HG03442 (cell line): ENCODE data around the gene ADCY5.

Experiments
- ATAC-seq: cut with Tn5 transposase; IDR thresholded peaks from one replicate; pipeline ENCODE4 v1.9.1; 2021; ENCODE audit warnings: mild to moderate bottlenecking, moderate library complexity; ENCODE audit not compliant: unreplicated experiment

ADCY5 gene

GRCh38 chr3:123312331-123313265 lies 136.3 kb downstream of the ADCY5 start:
- no peak for ATAC-seq

DNA sequence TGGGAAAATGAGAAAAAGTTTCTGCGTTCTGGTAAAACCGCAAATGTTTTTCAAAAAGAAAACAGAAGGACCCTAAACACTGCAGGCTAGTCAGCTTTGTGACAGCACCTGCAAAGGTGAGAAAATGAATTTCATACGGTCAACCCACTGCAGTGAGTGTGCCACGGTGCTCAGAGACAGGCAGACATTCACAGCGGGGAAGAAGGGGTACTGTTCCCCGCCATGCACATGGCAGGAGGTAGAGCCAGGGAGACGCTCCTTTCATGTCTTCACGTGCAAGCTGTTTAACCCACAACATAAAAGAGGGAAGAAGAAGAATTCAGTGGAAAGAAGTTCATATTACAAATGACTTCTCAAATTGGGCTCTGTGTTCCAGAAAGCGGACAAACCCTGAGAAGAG lies 137.7 kb downstream of the ADCY5 start:
- no peak for ATAC-seq

DNA sequence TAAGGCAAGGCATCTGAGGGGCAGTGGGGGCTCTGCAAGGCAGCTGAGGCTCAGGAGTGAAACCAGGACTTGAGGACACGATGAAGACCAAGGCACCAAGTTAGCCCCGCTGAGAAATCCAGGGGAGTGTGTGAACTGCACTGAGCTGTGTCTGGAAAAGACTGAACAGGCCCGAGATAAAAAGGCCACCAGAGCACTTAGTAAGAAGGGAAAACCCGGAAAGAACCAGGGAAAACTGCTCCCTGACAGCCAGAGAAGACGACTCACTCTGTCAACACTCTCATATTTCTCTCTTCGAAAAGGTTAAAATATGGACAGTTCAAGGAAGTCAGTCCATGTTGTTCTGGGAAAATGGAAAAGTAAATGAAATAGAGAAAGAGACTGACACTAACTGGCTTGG lies 138.1 kb downstream of the ADCY5 start:
- ATAC-seq = no peak

GRCh38 chr3:123310186-123310585 lies 138.7 kb downstream of the ADCY5 start:
- no peak for ATAC-seq

GRCh38 chr3:123307064-123307463 lies 141.8 kb downstream of the ADCY5 start:
- ATAC-seq = no peak

GRCh38 chr3:123305192-123305591 lies 143.7 kb downstream of the ADCY5 start:
- no peak for ATAC-seq

DNA sequence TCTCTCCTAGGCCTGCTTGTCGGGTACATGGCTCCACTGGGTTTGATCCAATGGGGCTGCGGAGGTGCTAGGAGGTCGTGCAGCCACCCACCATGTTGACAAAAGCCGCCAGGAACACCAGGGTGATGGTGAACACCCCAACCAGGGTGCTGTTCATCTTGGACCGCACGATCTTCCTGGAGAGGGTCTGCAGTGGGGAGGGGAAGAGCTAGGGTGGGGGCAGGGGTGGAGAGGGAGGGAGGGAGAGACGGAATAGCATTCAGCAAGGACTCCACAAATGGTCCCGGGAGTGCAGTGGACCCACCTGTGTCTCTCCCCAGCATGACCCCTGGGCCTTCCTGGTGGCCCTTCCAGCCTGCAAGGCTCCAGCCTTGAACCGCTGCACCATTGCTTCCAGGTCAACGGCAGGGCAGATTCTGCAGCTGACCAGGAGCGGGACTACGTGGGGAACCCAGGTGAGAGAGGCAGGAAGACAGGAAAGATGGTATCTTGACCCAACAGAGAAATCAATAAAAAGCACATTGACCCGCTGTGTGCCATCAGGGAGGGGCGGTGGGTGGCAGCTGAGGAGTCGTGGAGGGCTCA lies 144.8 kb downstream of the ADCY5 start:
- no peak for ATAC-seq

GRCh38 chr3:123302961-123303360 lies 145.9 kb downstream of the ADCY5 start:
- ATAC-seq = no peak

DNA sequence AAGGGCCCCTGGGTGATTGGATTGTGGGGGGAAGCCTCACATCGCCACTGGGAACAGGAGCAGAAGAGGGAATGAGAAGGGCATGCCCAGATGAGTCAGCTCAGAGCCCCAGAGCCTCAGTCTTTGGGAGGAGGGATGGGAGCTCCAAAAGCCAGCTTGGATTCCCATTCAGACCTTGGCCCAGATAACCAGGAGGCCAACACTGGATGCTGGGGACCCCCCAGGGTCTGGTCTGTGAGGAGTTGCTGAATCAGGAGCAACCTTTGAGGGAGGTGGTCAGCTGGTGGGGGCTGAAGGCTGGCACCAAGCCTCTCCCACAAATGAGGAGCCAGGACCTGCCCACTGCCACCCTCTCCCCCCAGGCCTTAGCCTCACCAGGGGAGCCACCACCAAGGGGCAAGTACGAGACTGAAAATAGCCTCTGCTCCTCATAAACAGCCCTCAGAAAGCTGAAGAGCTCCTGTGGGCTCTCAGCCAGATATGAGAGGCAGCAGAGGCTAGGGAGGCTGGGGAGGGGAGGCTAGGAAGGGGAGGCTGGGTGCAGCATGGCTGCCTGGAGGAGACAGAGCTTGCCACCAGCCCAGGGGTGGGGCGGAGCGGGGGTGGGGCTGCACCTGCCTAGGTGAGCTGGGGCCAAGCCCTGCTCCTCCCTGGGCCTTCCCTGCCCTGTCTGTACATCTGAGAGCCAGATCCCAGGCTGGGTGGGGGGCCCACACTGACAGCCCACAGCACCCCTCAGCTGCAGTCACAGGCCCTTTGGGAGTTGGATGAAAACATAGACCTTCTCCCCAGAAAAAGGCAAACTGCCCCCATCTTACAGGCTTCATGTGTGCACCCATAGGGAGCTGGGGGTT lies 147.3 kb downstream of the ADCY5 start:
- ATAC-seq = no peak

DNA sequence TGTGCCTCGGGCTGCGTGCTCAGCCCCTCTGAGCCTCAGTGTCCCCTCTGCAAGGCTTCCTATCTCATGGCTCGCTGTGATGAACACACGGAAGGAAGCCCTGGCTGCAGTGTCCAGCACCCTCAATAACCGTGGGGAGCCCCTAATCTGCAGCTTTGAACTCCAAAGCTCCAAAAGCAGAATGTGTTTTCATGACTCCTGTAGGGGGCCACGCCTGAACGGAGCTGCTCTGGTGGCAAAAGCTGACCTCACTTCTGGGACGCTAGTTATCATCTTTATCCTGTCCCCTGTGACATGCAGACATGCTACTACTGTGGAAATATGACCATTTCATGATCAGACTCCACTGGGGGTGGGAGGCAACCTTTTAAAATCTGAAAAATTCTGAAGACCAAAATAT lies 148.3 kb downstream of the ADCY5 start:
- ATAC-seq = no peak

GRCh38 chr3:123300056-123300455 lies 148.8 kb downstream of the ADCY5 start:
- ATAC-seq = no peak

DNA sequence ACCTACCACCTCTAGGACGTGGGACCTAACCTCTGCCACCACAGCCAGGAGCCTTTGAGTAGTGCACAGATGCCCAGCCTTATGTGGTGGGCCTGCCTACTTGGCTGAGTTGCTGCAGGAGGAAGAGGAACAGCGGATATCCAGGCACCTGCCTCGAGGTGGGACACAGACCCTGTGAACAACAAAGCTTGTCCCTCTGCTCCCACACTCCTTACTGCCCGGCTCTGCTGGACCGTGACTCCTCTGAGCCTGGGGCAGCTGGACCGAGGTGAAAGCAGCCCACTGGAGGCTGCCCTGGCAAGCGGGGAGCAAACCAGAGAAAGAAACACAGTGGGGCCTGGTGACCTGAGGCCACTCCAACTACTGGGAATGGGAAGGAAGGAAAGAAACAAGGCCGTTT lies 149.3 kb downstream of the ADCY5 start:
- no peak for ATAC-seq

GRCh38 chr3:123298903-123299302 lies 150.0 kb downstream of the ADCY5 start:
- no peak for ATAC-seq

- no peak for ATAC-seq
Measured at GRCh38 chr3:123297627-123297899, 151.3 kb downstream of the ADCY5 start.

GRCh38 chr3:123296836-123297626 lies 151.9 kb downstream of the ADCY5 start:
- no peak for ATAC-seq

GRCh38 chr3:123296261-123296660 lies 152.6 kb downstream of the ADCY5 start:
- no peak for ATAC-seq

DNA sequence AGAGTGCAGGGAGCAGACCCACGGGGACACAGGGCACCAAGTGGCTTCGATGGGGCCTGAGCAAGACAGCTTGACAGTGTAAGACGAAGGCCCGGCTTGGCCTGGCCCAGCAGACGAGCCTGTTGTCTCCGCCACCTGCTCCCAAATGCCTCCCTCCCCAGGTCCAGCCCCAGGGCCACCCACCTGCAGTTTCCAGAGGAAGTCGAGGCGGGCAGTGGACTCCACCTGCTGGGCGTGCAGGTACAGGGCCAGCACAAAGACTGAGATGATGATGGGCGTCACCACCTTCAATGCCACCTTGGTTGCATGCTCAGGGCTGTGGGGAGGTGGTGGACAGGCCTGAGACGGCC lies 153.0 kb downstream of the ADCY5 start:
- ATAC-seq = no peak

- no peak for ATAC-seq
Measured at GRCh38 chr3:123295171-123295900, 153.6 kb downstream of the ADCY5 start.

GRCh38 chr3:123294296-123294938 lies 154.5 kb downstream of the ADCY5 start:
- no peak for ATAC-seq
